Endothelial cell of umbilical vein (primary cell): ENCODE results near the gene NRDC. TPM values are rescaled to one million over a fixed set of nuclear protein-coding genes. Genes with fewer than 3 reads are reported as not detected.

Source experiments
- BruUV-seq: library from RNA; stranded (reverse); fragments of 400-500 nt; replicated peaks from 2 replicates; lab custom pipeline; 2021; lab: Mats Ljungman, UMichigan
- CTCF ChIA-PET: fragments of 300-600, 350-600 bp; sonication (Branson Sonifier 250); formaldehyde crosslinking; loops from one replicate; lab custom pipeline; 2021; ENCODE audit warnings: antibody characterized with exemption, inconsistent platforms; lab: Charles Lee
- POLR2A ChIA-PET: fragments of 300-600, 350-600 bp; sonication (Branson Sonifier 250); formaldehyde crosslinking; loops from one replicate; lab custom pipeline; 2021; ENCODE audit warnings: antibody characterized with exemption, inconsistent platforms; lab: Charles Lee
- DNase-seq: peaks from one replicate; pipeline ENCODE4 v3.0.0-alpha.2; 2011; ENCODE audit warnings: low read depth, low spot score
- FAIRE-seq: peaks from 2 replicates; lab custom pipeline; 2011; peaks lifted over from hg19 to GRCh38; lab: Jason Lieb, UNC
- H2AFZ ChIP-seq: 2 replicates; pipeline ENCODE4 v1.6.0; 2012; ENCODE audit warnings: low read depth, low read length, control low read depth, inconsistent platforms
- H3K27ac ChIP-seq: 2 replicates; pipeline ENCODE4 v1.5.1; 2011; ENCODE audit warnings: low read depth, mild to moderate bottlenecking, control low read depth, low read length, moderate library complexity; ENCODE audit not compliant: insufficient read depth
- H3K27me3 ChIP-seq, 2 experiments: 2 replicates each; pipeline versions ENCODE4 v1.6.0 to v1.6.1; 2011; ENCODE audit warnings: low read length in 2 of 2, mixed read lengths in 1 of 2; ENCODE audit not compliant: control insufficient read depth in 2 of 2, insufficient read depth in 2 of 2
- H3K36me3 ChIP-seq, 2 experiments: 2 replicates in 1 of 2; 3 replicates in 1 of 2; pipeline ENCODE4 v1.5.1; 2011; ENCODE audit warnings: low read length in 2 of 2, mild to moderate bottlenecking in 1 of 2, moderate library complexity in 1 of 2; ENCODE audit not compliant: control insufficient read depth in 2 of 2, insufficient read depth in 2 of 2; ENCODE audit errors: extremely low read depth in 1 of 2
- H3K4me1 ChIP-seq: 3 replicates; pipeline ENCODE4 v1.5.1; 2011; ENCODE audit warnings: mild to moderate bottlenecking, low read length; ENCODE audit not compliant: control insufficient read depth, insufficient read depth; ENCODE audit errors: extremely low read depth
- H3K4me2 ChIP-seq: 2 replicates; pipeline ENCODE4 v1.6.1; 2011; ENCODE audit warnings: low read length, control low read depth, mixed read lengths; ENCODE audit not compliant: insufficient read depth
- H3K4me3 ChIP-seq, 3 experiments: fragments of 200-600 bp in 1 of 3; sonication (generic), shearing (Covaris generic) in 1 of 3; replicated peaks in 1 of 3; 2 replicates each; pipeline ENCODE4 v1.5.1; 2011 to 2016; ENCODE audit warnings: control low read depth in 3 of 3, low read length in 3 of 3, mild to moderate bottlenecking in 2 of 3, inconsistent platforms in 1 of 3, low read depth in 1 of 3, moderate library complexity in 1 of 3; ENCODE audit not compliant: insufficient read depth in 1 of 3
- H3K79me2 ChIP-seq: 2 replicates; pipeline ENCODE4 v1.6.0; 2012; ENCODE audit warnings: low read length, inconsistent platforms; ENCODE audit not compliant: control insufficient read depth, insufficient read depth
- H3K9ac ChIP-seq: replicated peaks from 2 replicates; pipeline ENCODE3; 2011; ENCODE audit warnings: low read length, control low read depth; ENCODE audit not compliant: insufficient read depth; ENCODE audit errors: extremely low read depth
- H3K9me1 ChIP-seq: replicated peaks from 3 replicates; pipeline ENCODE4 v1.6.0; 2011; ENCODE audit warnings: mild to moderate bottlenecking, low read length; ENCODE audit not compliant: control insufficient read depth, insufficient read depth; ENCODE audit errors: extremely low read depth
- H3K9me3 ChIP-seq: replicated peaks from 2 replicates; pipeline ENCODE4 v1.5.1; 2012; ENCODE audit warnings: low read length, inconsistent platforms; ENCODE audit not compliant: control insufficient read depth, insufficient read depth
- H4K20me1 ChIP-seq: replicated peaks from 2 replicates; pipeline ENCODE3; 2011; ENCODE audit warnings: mild to moderate bottlenecking, low read length; ENCODE audit not compliant: control insufficient read depth, insufficient read depth; ENCODE audit errors: extremely low read depth
- EZH2 ChIP-seq: IDR thresholded peaks from 2 replicates; pipeline ENCODE4 v1.6.1; 2012; ENCODE audit warnings: borderline replicate concordance, low read depth, mild to moderate bottlenecking, moderate library complexity, low read length, inconsistent platforms; ENCODE audit not compliant: severe bottlenecking
- FOS ChIP-seq: IDR thresholded peaks from 2 replicates; pipeline ENCODE4 v1.6.1; 2011; ENCODE audit warnings: mild to moderate bottlenecking, low read length, moderate library complexity, borderline replicate concordance; ENCODE audit not compliant: insufficient read depth
- GATA2 ChIP-seq: IDR thresholded peaks from 2 replicates; pipeline ENCODE4 v1.7.0; 2011; ENCODE audit warnings: low read depth, mild to moderate bottlenecking, moderate library complexity, mixed read lengths, low read length; ENCODE audit not compliant: insufficient read length, insufficient read depth
- JUN ChIP-seq: IDR thresholded peaks from 2 replicates; pipeline ENCODE4 v1.6.1; 2011; ENCODE audit warnings: borderline replicate concordance, low read depth; ENCODE audit not compliant: insufficient read length, insufficient read depth
- MYC ChIP-seq: IDR thresholded peaks from one replicate; pipeline ENCODE4 v1.6.1; 2011; ENCODE audit warnings: mild to moderate bottlenecking, low read depth, low read length
- POLR2A ChIP-seq: IDR thresholded peaks from 2 replicates; pipeline ENCODE4 v1.6.1; 2012; ENCODE audit warnings: low read depth, mild to moderate bottlenecking, control low read depth, low read length
- POLR2AphosphoS5 ChIP-seq: IDR thresholded peaks from 2 replicates; pipeline ENCODE4 v1.6.1; 2012; ENCODE audit warnings: low read depth, mild to moderate bottlenecking, control low read depth, low read length, moderate library complexity; ENCODE audit not compliant: insufficient read depth
- dilution Hi-C: fragments of 300-500 bp; cut with MboI; formaldehyde crosslinking; loops from one replicate; pipeline ENCODE4 v1.15.0; 2019; ENCODE audit warnings: low sequenced_read_pairs; ENCODE audit not compliant: extremely low pct_ligation_motif_present
- intact Hi-C: fragments of 100-400 bp; cut with micrococcal nuclease; formaldehyde crosslinking; loops from one replicate; pipeline ENCODE4 v1.10.0; 2022
- polyA plus RNA-seq, 4 experiments: library from polyadenylated mRNA; depleted of rRNA in 3 of 4; stranded (reverse) in 3 of 4; unstranded in 1 of 4; fragments of >200 nt; gene quantifications; 2 replicates each; pipeline versions ENCODE4 v1.2.1 to v1.2.3, GENCODE V29; 2011 to 2012; ENCODE audit warnings: missing spikeins in 1 of 4
- total RNA-seq: library from RNA; stranded (reverse); gene quantifications from 2 replicates; pipeline ENCODE4 v1.2.3, GENCODE V29; 2021
- TF ChIP-seq, protein P1 (sequence below), 2 donors: IDR thresholded peaks; 1 replicate in 1 of 2; 2 replicates in 1 of 2; pipeline ENCODE4 v1.5.1; 2011; ENCODE audit warnings: low read length in 2 of 2, mild to moderate bottlenecking in 2 of 2, moderate library complexity in 2 of 2, control low read depth in 1 of 2, inconsistent platforms in 1 of 2, low read depth in 1 of 2; ENCODE audit not compliant: insufficient read depth in 1 of 2; ENCODE audit errors: extremely low read depth in 1 of 2
- TF ChIP-seq, protein P2 (sequence below): IDR thresholded peaks from 2 replicates; pipeline ENCODE4 v1.6.1; 2011; ENCODE audit not compliant: insufficient read depth, insufficient read length

The NRDC gene
- total and polyA plus RNA-seq, 2 donors (not counting 3 experiments of a cell fraction or from before 2014, with no cell fraction given), result 41.8 to 146 TPM

- H3K27me3 ChIP-seq, result no peaks in the 10 kb centered on the region
- POLR2A ChIA-PET, result no interaction called here
- no peak overlapping the region for H3K4me2 ChIP-seq
- H3K9me1 ChIP-seq, result no peaks in the 10 kb centered on the region
- H3K36me3 ChIP-seq, result peaks cover 26 to 41% of the 10 kb centered on the region in 2 experiments
- no peak overlapping the region for H3K4me3 ChIP-seq
- no peaks in the 10 kb centered on the region for H3K4me1 ChIP-seq
- no peaks in the 10 kb centered on the region for H4K20me1 ChIP-seq
- no peak for TF ChIP-seq POLR2AphosphoS5
- TF ChIP-seq POLR2A, result peak; percentile 17
- TF ChIP-seq FOS, result no peak
- CTCF ChIA-PET, result interaction anchor here (0.6 kb wide), 1 partner anchor 16 kb away, joined by 3 read pairs; no protein-coding TSS in a partner anchor
- no TSS peak for BruUV-seq
- H2AFZ ChIP-seq, result no peak overlapping the region
- H3K79me2 ChIP-seq, result no peaks in the 10 kb centered on the region
- no peaks in the 10 kb centered on the region for H3K9me3 ChIP-seq
- dilution Hi-C loops, result no loop called here
- no peak for FAIRE-seq
- no peak for DNase-seq
- intact Hi-C loops, result no loop called here
- no peak overlapping the region for H3K27ac ChIP-seq
- no peak overlapping the region for H3K9ac ChIP-seq
Observed at GRCh38 chr1:51784997-51785421, 93.5 kb downstream of the NRDC start.

DNA sequence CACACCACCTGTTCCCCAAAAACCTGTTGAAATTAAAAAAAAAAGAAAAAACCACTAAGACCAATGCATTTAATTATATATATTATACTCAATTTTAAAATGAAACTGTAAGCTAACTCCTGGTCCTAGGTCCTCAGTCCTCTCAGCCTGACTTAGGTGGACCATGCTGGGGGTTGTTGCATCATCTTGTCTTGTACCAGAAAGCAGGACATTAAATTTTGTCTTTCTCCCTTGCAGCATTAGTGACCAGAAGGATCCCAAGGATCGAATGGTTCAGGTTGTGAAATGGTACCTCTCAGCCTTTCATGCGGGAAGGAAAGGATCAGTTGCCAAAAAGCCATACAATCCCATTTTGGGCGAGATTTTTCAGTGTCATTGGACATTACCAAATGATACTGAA, 97.6 kb downstream of the NRDC start:
- H3K4me1 ChIP-seq, result no peaks in the 10 kb centered on the region
- DNase-seq, result no peak
- intact Hi-C loops (no loop called here), dilution Hi-C loops (no loop called here)
- H3K36me3 ChIP-seq, result peaks cover 4 to 22% of the 10 kb centered on the region in 2 experiments
- no peaks in the 10 kb centered on the region for H4K20me1 ChIP-seq
- CTCF ChIA-PET, result no interaction called here
- no peak for TF ChIP-seq MYC
- no peak for TF ChIP-seq FOS
- no peak for TF ChIP-seq POLR2A
- no peak for TF ChIP-seq GATA2
- TF ChIP-seq EZH2, result no peak
- TF ChIP-seq, protein P1, sequence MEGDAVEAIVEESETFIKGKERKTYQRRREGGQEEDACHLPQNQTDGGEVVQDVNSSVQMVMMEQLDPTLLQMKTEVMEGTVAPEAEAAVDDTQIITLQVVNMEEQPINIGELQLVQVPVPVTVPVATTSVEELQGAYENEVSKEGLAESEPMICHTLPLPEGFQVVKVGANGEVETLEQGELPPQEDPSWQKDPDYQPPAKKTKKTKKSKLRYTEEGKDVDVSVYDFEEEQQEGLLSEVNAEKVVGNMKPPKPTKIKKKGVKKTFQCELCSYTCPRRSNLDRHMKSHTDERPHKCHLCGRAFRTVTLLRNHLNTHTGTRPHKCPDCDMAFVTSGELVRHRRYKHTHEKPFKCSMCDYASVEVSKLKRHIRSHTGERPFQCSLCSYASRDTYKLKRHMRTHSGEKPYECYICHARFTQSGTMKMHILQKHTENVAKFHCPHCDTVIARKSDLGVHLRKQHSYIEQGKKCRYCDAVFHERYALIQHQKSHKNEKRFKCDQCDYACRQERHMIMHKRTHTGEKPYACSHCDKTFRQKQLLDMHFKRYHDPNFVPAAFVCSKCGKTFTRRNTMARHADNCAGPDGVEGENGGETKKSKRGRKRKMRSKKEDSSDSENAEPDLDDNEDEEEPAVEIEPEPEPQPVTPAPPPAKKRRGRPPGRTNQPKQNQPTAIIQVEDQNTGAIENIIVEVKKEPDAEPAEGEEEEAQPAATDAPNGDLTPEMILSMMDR (IDR thresholded peaks at IDR 0.05; ENCODE audit: extremely low read depth in 1 of 2, insufficient read depth in 1 of 2, low read depth in 1 of 2, low read length in 2 of 2), result no peak
- no peak for TF ChIP-seq JUN
- TF ChIP-seq POLR2AphosphoS5, result no peak
- TF ChIP-seq, protein P2, sequence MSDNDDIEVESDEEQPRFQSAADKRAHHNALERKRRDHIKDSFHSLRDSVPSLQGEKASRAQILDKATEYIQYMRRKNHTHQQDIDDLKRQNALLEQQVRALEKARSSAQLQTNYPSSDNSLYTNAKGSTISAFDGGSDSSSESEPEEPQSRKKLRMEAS, result no peak
- POLR2A ChIA-PET, result no interaction called here
- FAIRE-seq, result no peak
- no peak overlapping the region for H3K27ac ChIP-seq
- no peak overlapping the region for H3K4me2 ChIP-seq
- H3K4me3 ChIP-seq, result no peak overlapping the region
- no TSS peak for BruUV-seq
- H3K27me3 ChIP-seq, result no peaks in the 10 kb centered on the region
- H3K9me1 ChIP-seq, result no peaks in the 10 kb centered on the region
- H2AFZ ChIP-seq, result no peak overlapping the region
- H3K79me2 ChIP-seq, result no peaks in the 10 kb centered on the region
- no peaks in the 10 kb centered on the region for H3K9me3 ChIP-seq
- H3K9ac ChIP-seq, result no peak overlapping the region
